Head of caudate nucleus (tissue), 42 donors: ENCODE measurements around the gene GFOD2.

Source experiments
- DNase-seq, 42 donors: peaks; one replicate each; pipeline versions ENCODE4 v3.0.0 to v3.0.0-alpha.2; 2020 to 2021; ENCODE audit warnings: mixed read lengths in 7 of 42
- intact Hi-C: fragments of 100-400 bp; cut with DNase I; formaldehyde crosslinking; loops from one replicate; pipeline ENCODE4 v1.15.0; 2022

GFOD2 gene

GRCh38 chr16:67734731-67735201, 15.7 kb upstream of the GFOD2 start:
- intact Hi-C loops = no loop called here
- DNase-seq = peak in 1 of 42 donors; percentile 10

- DNase-seq = no peak
- intact Hi-C loops = no loop called here
Measured at GRCh38 chr16:67733734-67734470, 14.8 kb upstream of the GFOD2 start.

GRCh38 chr16:67731753-67732095, 12.6 kb upstream of the GFOD2 start:
- no peak for DNase-seq
- intact Hi-C loops = no loop called here

GRCh38 chr16:67731071-67731752, 12.1 kb upstream of the GFOD2 start:
- DNase-seq = no peak
- intact Hi-C loops = no loop called here

- DNase-seq = no peak
- intact Hi-C loops = no loop called here
Measured at GRCh38 chr16:67730326-67730725, 11.2 kb upstream of the GFOD2 start.

- DNase-seq = no peak
- intact Hi-C loops = no loop called here
Measured at GRCh38 chr16:67729636-67730248, 10.6 kb upstream of the GFOD2 start.

GRCh38 chr16:67727521-67728485, 8.7 kb upstream of the GFOD2 start:
- no peak for DNase-seq
- intact Hi-C loops = no loop called here

GRCh38 chr16:67726106-67727034, 7.3 kb upstream of the GFOD2 start:
- DNase-seq = peak in 2 of 42 donors; percentile 21 to 41
- intact Hi-C loops = no loop called here

- intact Hi-C loops = no loop called here
- no peak for DNase-seq
Measured at GRCh38 chr16:67723911-67724305, 4.8 kb upstream of the GFOD2 start.

- no peak for DNase-seq
- intact Hi-C loops = no loop called here
Measured at GRCh38 chr16:67723151-67723910, 4.2 kb upstream of the GFOD2 start.

GRCh38 chr16:67720236-67720635, 1.1 kb upstream of the GFOD2 start:
- no peak for DNase-seq
- intact Hi-C loops = no loop called here

- intact Hi-C loops = no loop called here
- DNase-seq = peak in 41 of 42 donors; percentile 26 to 89 (median 65)
Measured at GRCh38 chr16:67719778-67720144, 645 bp upstream of the GFOD2 start.

- intact Hi-C loops = no loop called here
- DNase-seq = peak in 14 of 42 donors; percentile 3 to 46 (median 13)
Measured at GRCh38 chr16:67718668-67719047, 458 bp downstream of the GFOD2 start.

GRCh38 chr16:67716097-67716496, 3.0 kb downstream of the GFOD2 start:
- no peak for DNase-seq
- intact Hi-C loops = no loop called here

GRCh38 chr16:67714522-67714921, 4.6 kb downstream of the GFOD2 start:
- intact Hi-C loops = no loop called here

GRCh38 chr16:67713647-67714273, 5.4 kb downstream of the GFOD2 start:
- intact Hi-C loops = no loop called here

More at GRCh38 chr16:67714522-67714921, 4.6 kb downstream of the GFOD2 start:
- DNase-seq = no peak

GRCh38 chr16:67710607-67711006, 8.5 kb downstream of the GFOD2 start:
- intact Hi-C loops = no loop called here
- DNase-seq = no peak

More at GRCh38 chr16:67713647-67714273, 5.4 kb downstream of the GFOD2 start:
- no peak for DNase-seq
